D721Med (cell line): ENCODE results near the gene RPL3.

Experiments used
- DNase-seq: peaks from one replicate; pipeline ENCODE4 v3.0.0; 2011; ENCODE audit warnings: low spot score; ENCODE audit not compliant: insufficient read length
- FAIRE-seq: peaks from 2 replicates; lab custom pipeline; 2011; peaks lifted over from hg19 to GRCh38; lab: Jason Lieb, UNC
- TF ChIP-seq, protein P1 (sequence below): IDR thresholded peaks from 2 replicates; pipeline ENCODE4 v1.5.1; 2012; ENCODE audit warnings: mild to moderate bottlenecking, control low read depth; ENCODE audit not compliant: insufficient read depth; ENCODE audit errors: missing control alignments

Gene RPL3

DNA sequence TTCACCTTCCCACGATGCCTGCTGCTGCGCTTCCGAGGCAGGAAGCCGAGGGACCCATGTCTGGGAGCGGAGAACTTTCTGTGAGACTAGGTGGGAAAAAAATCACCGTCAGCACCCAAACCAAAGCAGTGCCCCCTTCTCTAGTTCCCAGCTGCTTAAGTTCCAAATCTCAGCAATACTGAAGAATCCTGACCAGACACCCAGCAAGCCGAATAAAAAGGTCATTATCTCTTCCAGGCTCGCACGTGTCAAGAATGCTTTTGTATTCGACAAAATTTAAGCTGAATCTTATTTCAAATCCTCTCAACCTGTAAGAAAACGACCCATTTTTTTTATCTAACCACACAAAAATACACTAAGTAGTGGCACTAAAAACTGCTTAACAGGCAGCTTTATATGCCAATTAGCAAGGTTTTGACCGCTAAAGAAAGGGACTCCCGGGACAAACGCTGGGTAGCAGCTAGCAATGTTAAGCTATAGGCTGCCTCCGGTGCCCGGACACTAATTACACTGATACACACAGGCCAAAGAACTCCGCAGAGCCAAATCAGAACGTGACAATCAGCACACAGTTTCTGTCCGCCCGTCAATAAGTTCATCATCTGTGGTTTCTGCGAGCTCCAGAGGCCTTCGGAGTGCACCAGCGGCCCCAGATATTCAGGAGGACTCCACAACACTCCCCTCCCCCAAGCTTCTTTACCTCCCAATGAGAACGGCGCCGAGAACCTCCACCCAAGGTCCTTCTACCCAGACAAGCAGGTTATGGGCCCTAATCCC is 728 bp downstream of the RPL3 start:
- FAIRE-seq (no peak), DNase-seq (no peak)
- TF ChIP-seq, protein P1, sequence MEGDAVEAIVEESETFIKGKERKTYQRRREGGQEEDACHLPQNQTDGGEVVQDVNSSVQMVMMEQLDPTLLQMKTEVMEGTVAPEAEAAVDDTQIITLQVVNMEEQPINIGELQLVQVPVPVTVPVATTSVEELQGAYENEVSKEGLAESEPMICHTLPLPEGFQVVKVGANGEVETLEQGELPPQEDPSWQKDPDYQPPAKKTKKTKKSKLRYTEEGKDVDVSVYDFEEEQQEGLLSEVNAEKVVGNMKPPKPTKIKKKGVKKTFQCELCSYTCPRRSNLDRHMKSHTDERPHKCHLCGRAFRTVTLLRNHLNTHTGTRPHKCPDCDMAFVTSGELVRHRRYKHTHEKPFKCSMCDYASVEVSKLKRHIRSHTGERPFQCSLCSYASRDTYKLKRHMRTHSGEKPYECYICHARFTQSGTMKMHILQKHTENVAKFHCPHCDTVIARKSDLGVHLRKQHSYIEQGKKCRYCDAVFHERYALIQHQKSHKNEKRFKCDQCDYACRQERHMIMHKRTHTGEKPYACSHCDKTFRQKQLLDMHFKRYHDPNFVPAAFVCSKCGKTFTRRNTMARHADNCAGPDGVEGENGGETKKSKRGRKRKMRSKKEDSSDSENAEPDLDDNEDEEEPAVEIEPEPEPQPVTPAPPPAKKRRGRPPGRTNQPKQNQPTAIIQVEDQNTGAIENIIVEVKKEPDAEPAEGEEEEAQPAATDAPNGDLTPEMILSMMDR, result no peak

DNA sequence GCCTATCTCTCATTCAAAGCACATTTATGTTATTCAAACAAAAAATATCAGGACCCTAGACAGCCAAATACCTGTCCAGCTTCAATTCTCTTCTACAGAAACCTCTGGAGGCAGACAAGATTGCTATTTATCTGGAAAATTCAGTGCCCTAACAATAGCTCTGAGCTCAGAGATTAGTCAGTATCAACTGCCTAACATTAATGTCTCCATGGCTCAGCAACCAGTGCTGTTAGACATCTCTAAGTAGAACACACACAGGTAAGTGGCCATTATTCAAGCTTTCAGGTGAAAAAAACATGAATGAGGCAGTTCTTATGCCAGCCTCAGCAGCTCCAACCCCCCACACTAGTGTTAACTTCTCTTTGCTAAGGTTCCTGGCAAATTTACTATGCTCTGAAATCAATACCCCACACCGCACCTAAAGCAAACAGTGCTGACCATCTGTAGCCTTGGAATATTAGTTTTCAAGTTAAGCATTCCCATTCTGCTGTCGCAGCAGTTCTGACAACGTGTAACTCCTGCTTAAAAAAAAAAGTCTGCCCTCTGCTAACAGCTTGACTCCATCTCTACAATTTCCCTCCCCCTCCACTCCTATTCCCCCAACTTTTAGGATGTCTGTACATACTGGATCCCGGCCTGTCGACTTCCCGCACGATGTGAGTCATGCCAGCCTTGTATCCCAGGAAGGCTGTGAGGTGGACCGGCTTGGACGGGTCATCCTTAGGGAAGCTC is 1.5 kb downstream of the RPL3 start:
- FAIRE-seq, result no peak
- no peak for DNase-seq

DNA sequence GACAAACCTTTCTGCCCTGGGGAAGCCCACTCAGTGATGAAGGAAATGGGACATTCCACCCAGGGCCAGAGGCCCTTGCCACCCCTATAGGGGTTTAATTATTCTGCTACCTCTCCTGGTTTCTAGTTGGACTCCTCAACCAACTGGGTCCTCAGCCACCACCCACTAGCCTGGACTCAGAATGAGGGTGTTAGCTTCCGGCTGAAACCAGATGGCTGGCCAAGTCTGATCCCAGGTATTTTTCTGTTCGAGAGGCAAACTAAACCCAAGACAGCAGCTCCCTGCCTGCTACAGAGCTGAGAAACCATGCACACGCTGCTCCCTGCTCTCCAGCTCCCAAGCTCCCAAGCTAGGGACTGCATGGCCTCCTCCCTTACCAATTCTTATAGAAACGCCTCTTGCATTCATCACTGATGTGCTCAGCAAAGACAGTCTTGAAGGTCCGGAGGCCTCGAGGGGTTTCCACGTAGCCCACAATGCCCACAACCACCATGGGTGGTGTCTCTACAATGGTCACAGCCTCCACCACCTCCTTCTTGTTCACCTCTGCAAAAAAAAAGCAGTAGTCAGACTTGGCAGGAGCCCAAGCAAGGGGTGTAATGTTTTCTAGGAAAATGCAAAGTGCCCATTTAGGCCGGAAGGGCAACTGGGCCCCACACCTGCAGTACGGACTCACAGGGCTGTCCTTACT is 2.2 kb downstream of the RPL3 start:
- no peak for DNase-seq
- no peak for FAIRE-seq
- TF ChIP-seq, protein P1, result no peak

More for the DNA sequence above, 1.5 kb downstream of the RPL3 start:
- TF ChIP-seq, protein P1, result no peak

DNA sequence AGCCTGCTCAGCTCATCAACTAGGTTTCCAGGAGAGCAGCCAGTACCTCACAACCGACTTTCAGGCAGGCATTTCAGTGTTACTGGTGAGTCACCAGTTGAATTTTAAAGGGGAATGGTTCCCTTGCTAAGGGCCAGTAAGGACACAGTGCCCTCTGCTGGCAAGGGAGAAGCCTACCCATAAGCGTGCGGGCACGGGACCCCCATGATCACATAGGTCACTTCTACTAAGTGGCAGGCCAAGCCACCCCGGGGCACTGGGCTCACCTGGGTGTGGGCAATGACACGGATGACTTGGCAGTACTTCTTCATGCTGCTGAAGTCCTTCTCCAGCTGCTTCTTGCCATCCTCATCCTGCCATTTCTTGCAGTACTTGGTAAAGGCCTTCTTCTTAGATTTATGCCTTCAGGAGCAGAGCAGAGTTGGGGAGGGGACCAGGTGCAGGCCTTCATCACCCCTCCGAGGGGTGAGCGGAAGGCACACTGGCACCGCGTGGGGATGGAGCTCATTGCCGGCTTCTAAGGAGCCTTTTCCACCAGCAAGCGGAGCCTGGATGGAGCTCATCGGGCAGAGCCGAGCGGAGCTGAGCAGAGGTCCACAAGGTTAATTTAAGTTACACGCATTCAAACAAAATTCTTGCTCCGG is 2.9 kb downstream of the RPL3 start:
- DNase-seq, result no peak
- no peak for FAIRE-seq
- TF ChIP-seq, protein P1, result peak; percentile 66

DNA sequence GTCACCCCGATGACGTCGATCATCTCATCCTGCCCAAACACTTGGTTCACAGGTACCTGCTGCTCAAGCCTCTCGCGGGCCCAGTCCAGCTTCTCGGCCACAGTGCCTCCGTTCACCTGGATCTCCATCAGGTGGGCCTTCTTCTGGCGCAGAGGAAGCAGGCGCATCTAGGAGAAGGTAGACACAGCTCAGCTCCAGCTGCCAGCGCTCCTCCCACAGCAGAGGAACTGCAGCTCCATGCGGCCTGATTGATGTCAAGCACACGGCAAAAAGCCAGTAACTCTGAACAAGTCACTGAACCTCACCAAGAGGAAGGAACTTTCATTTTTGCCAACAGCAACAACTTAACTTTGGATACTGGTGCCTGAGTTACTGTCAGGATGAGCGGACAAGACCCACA is 4.0 kb downstream of the RPL3 start:
- no peak for FAIRE-seq

DNA sequence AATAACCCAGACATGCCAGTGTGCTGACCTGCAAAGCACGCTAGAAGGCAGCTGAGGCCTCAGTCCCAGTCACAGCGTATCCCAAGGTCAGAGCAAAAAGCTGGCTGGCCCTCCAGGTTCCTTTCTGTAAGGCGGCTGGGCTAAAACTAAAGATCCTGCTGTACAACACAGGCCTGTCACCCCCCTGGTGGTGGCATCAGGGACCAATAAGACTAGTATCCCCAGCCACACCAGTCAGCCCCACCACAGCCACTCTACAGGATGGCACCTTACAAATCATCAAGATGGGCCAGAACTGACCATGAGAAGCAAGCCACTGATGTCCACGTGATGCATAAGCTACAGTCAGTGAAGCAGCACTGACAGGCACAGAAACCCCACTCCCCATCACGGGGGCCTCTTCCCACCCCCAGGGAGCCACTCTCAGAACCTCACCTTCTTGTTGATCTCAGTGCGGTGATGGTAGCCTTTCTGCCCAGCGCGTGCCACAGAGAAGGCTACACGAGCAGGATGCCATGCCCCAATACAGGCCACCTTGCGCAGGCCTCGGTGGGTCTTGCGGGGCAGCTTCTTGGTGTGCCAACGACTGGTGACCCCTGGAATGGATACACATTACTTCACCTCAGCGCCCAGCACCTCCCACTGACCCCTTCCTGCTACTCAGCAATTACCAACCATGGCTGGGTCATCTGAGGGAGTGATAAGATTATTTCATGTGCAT is 5.0 kb downstream of the RPL3 start:
- no peak for FAIRE-seq
- no peak for DNase-seq
- TF ChIP-seq, protein P1, result no peak

More for the DNA sequence above, 4.0 kb downstream of the RPL3 start:
- TF ChIP-seq, protein P1, result no peak
- DNase-seq, result no peak
